ENCODE measurements around the gene HSPB2.

HSPB2 gene

DNA sequence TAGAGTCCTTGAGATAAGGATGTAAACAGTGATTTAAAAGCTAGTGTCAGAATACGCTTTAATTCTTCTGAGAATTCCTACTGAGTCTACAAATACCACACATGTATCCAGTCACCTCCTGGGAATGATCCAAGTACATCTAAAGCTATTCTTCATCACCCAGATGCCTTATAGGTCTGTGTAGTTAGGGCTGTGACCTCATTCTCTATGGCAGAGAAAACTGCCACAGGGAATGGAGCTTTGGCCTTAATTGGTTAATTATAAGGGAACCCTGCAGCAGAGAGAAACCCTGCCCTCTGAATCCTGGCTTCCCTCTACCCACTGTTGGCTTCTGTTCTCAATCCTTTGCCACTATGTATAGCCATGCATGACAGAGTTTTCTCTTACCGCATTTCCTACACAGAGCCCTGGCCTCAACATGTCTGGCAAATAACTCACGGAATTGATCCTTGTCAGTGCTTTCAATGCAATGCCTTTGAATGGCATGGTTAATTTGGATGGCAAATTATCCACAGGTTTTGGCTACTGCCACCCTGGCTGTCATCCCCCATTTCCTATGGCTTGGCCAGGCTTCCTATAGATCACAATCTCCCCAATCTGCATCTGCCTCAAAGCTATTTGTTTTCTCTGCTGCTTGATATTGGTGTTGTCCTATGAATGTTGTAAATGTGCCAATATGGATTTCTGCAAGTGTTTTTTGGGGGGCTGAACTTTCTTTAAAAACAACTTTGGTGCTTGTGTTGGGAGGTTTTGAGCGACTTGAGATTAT is 27.5 kb downstream of the HSPB2 start:
- peak; percentile 74 for DNase-seq

- DNase-seq: no peak
Observed at GRCh38 chr11:111941963-111942362, 29.4 kb downstream of the HSPB2 start.

DNA sequence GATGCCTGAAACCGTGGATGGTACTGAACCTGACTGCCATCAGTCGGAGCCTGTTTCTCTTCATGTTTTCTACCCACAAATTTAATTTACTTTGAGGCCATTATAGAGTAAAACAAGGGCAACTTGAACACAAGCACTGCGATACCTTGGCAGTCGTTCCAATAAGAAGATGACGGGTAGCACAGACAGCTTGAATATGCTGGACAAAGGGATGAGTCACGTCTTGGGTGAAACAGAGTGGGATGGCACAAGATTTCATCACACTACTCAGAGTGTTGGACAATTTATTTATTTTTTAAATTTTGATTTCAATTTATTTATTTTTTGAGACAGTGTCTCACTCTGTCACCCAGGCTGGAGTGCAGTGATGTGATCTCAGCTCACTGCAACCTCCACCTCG is 30.3 kb downstream of the HSPB2 start:
- no peak for DNase-seq

DNA sequence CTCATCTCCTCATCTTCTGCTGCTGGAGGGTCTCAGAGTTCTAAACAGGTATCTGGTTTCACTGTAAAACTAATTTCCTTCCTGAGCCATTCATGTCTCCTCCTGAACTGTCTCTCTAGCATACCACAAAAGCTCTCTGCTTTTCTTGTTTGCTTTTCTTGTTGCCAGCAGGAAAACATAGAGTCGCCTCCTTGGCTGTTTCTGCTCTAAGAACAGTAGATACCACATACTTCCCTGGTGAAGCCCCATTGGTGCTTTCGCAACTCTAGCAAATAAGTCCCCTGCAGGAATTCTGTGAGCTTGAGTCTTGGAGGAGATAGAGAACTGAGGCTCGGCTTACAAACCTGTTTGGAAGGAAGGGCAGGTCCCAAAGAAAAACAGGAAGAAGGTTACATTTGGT is 31.6 kb downstream of the HSPB2 start:
- DNase-seq: no peak

DNA sequence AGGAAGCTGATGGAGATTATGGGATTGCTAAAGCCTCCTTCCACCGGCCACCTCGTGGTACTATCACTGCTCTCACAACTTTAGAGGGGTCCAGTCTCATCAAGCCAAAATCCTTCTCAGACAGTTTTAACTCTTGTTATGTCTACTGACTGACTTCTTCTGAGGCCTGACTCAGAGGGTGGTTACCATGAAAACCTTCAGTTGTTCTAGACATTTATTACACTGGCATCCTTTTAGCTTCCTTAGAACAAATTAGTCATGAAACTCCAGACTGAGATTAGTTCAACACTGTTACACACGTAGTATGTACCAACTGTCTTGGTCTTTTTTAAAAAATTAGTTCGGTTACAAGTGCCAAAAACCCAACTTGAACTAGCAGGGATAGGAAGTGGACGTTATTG is 32.1 kb downstream of the HSPB2 start:
- DNase-seq: no peak

DNA sequence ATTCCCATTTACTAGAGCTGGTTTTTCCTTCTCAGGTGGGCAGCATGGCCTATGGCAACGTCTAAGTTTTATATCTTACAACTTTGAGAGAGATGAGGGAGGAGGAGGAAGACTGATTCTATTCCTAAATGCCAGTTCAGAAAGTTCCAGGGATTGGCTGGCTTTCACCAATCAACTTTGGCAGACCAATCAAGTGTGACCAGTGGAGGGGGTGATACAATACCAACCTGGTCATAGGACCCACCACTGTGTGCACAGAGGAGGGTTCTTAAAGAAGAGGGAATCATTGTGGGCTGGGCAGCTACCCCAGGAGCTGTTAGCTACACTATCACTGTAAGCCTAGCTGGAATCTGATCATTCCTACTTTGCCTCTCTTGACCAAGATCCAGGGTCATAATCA is 32.7 kb downstream of the HSPB2 start:
- DNase-seq: no peak

- DNase-seq: no peak
Observed at GRCh38 chr11:111946499-111946898, 34.0 kb downstream of the HSPB2 start.

DNA sequence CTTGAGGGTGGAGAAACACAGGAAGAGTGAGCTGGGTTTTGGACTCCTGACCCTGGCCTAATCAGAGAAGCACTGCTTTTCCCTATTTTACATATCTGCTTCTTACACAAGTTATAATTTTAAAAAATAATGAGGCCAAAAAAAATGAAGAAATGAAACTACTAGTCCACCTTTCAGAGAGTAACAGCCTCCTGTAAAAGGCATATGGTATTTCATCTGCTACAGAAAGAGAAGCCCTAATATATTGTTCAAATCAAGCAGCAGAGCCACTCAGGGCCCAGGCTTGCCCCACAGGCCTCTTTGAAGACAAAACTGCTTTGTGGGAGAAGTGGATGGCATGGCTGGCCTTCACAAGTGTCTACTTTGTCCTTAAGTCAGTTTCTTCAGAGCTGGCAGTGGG is 34.6 kb downstream of the HSPB2 start:
- DNase-seq: no peak

GRCh38 chr11:111949519-111950426 is 37.2 kb downstream of the HSPB2 start:
- no peak for DNase-seq

GRCh38 chr11:111951565-111951964 is 39.0 kb downstream of the HSPB2 start:
- no peak for DNase-seq

DNA sequence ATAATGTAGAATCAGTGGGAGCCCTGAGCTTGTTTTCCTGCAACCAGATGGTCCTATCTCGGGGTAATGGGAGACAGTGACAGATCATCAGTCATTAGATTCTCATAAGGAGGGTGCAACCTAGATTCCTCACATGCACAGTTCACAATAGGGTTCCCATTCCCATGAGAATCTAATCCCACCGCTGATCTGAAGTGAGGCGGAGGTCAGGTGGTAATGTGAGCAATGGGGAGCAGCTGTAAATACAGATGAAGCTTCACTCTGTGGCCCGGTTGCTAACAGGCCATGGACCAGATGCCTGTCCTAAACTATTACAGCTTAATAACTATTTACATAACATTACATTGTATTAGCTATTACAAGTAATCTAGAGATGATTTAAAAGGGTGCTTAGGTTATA is 41.6 kb downstream of the HSPB2 start:
- DNase-seq: no peak

- DNase-seq: no peak
Observed at GRCh38 chr11:111957663-111958444, 45.3 kb downstream of the HSPB2 start.

DNA sequence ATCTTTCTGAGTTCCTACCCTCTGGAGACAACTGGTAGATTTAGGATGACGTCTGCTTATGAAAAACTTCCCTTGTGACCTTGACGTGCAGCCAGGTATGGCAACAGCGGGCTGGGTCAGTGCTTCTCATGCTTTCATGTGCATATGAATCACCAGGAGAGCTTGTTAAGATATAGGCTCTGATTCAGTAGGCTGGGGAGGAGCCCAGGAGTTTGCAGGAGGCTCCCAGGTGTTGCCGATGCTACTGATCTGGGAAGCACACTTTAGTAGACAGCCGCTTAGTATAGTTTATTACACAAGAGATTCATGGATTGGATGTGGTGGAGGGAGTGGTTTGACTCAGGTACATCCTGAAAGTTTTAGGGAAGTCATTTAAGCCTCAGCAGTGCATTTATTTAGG is 48.4 kb downstream of the HSPB2 start:
- DNase-seq: no peak

DNA sequence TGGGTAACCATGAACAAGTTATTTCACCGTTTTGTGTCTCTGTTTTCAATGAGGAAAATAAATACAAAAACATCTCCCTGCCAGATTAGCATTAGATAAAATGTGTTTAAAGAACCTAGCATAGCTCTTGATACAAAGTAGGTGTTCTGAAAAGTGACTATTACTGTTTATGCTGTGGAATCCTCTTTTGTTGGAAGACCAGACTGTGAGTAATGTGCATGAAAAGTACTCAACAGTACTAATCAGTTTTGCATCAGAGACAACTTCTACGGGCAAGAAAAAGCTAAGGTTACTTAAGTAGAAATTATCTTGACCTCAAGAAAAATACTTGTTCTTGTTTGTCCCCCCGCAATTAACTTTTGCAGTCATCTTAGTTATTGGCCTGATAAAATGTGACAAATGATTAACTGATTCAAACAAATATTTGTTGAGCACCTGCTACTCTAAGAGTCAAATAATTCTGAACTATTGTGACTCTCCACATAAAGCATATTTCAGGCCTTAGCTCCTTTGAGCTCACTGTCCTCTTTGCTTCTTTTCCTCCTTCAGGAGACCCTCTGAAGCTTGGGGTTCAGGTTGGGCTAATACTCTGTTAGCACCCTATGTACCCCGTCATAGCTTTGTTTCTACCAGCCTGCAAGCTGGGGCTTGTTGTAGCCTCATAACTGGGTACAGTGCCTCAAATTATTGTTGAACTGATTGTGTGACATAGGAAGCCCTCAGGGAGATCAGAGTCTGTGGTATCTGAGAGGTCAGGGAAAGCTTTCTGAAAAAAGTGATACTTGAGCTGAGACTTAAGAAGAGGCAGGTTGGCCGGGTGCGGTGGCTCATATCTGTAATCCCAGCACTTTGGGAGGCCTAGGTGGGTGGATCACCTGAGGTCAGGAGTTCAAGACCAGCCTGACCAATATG is 49.1 kb downstream of the HSPB2 start:
- no peak for DNase-seq

All from eye (tissue), 1 donor.